Esophagus muscularis mucosa (tissue), 4 donors: ENCODE measurements around the gene GPR173.

ENCODE experiments used
- EP300 ChIP-seq: sonication (generic); formaldehyde crosslinking; IDR thresholded peaks from one replicate; pipeline ENCODE4 v1.6.1; 2017; ENCODE audit warnings: antibody characterized with exemption
- POLR2A ChIP-seq: fragments of 450-650 bp; IDR thresholded peaks from one replicate; pipeline ENCODE4 v1.6.1; 2017; ENCODE audit warnings: antibody characterized with exemption, moderate library complexity, mild to moderate bottlenecking, low read depth
- POLR2AphosphoS5 ChIP-seq, 2 donors: sonication (generic); formaldehyde crosslinking; IDR thresholded peaks; one replicate each; pipeline ENCODE4 v1.6.1; 2017; ENCODE audit warnings: antibody characterized with exemption in 2 of 2
- TF ChIP-seq, protein P1 (sequence below), 3 experiments: fragments of 200-600 bp in 2 of 3; fragments of 450-650 bp in 1 of 3; sonication (generic) in 2 of 3; IDR thresholded peaks; one replicate each; pipeline ENCODE4 v1.5.1; 2017 to 2019; ENCODE audit warnings: antibody characterized with exemption in 3 of 3, mild to moderate bottlenecking in 2 of 3, moderate library complexity in 1 of 3

DNA sequence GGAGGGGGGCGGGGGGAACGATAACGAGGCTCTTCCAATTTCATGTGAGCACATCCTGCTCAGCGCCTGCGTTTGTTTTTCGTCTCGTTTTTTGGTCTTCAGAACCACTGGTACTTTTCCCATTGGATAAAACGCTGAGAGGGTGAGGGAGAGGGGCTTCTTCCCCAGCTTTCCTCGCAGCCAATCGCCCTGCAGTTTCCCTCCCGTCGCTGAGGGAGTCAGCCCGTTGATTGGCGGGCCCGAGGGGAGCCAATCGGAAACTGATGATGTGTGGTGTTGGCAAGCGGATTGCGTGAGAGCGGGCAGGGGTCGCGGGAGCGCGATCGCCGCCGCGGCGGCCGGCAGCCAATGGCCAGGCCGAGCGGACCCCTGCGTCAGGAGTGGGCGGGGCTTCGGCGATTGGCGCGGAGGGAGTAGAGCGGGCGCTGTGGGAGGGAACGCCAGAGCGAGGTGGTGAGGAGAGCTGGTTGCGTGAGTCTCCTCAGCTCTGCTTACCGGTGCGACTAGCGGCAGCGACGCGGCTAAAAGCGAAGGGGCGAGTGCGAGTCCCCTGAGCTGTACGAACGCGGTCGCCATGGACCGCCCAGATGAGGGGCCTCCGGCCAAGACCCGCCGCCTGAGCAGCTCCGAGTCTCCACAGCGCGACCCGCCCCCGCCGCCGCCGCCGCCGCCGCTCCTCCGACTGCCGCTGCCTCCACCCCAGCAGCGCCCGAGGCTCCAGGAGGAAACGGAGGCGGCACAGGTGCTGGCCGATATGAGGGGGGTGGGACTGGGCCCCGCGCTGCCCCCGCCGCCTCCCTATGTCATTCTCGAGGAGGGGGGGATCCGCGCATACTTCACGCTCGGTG, 33.6 kb downstream of the GPR173 start, which contains the start of gene TSPYL2:
- TF ChIP-seq POLR2A = peak; percentile 97
- TF ChIP-seq, protein P1, sequence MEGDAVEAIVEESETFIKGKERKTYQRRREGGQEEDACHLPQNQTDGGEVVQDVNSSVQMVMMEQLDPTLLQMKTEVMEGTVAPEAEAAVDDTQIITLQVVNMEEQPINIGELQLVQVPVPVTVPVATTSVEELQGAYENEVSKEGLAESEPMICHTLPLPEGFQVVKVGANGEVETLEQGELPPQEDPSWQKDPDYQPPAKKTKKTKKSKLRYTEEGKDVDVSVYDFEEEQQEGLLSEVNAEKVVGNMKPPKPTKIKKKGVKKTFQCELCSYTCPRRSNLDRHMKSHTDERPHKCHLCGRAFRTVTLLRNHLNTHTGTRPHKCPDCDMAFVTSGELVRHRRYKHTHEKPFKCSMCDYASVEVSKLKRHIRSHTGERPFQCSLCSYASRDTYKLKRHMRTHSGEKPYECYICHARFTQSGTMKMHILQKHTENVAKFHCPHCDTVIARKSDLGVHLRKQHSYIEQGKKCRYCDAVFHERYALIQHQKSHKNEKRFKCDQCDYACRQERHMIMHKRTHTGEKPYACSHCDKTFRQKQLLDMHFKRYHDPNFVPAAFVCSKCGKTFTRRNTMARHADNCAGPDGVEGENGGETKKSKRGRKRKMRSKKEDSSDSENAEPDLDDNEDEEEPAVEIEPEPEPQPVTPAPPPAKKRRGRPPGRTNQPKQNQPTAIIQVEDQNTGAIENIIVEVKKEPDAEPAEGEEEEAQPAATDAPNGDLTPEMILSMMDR (IDR thresholded peaks at IDR 0.05) = peak in 1 of 3 experiments; percentile 10
- TF ChIP-seq POLR2AphosphoS5 (IDR thresholded peaks at IDR 0.05) = peak; percentile 99 to 100
- TF ChIP-seq EP300 = no peak
